K562 (cell line): ENCODE results near the gene TMEM131L.

Experiments
- CHD1 ChIP-seq: fragments of 200-600 bp; sonication (generic); IDR thresholded peaks from one replicate; pipeline ENCODE4 v1.6.1; 2012; ENCODE audit warnings: mild to moderate bottlenecking, moderate library complexity, low read length, inconsistent platforms
- CTCF ChIP-seq, 3 experiments: IDR thresholded peaks in 2 of 3; conservative IDR thresholded peaks in 1 of 3; 2 replicates each; pipeline ENCODE4 v1.5.1; 2011 to 2012; ENCODE audit warnings: low read length in 3 of 3, mild to moderate bottlenecking in 3 of 3, control low read depth in 2 of 3, improper control_type of control experiment in 1 of 3, inconsistent platforms in 1 of 3, low read depth in 1 of 3, mixed read lengths in 1 of 3, moderate library complexity in 1 of 3; ENCODE audit not compliant: insufficient read depth in 2 of 3
- E2F5 ChIP-seq: sonication (generic); formaldehyde crosslinking; IDR thresholded peaks from 2 replicates; pipeline ENCODE4 v1.8.0; 2022; ENCODE audit warnings: mild to moderate bottlenecking, missing genetic modification reagents
- EP300 ChIP-seq: IDR thresholded peaks from 2 replicates; pipeline ENCODE4 v1.6.1; 2012; ENCODE audit warnings: low read length, improper control_type of control experiment
- IRF2 ChIP-seq: sonication (generic); formaldehyde crosslinking; IDR thresholded peaks from 2 replicates; pipeline ENCODE4 v1.8.1; 2022; ENCODE audit warnings: mild to moderate bottlenecking, missing genetic modification reagents
- KDM5B ChIP-seq: fragments of 200-600 bp; sonication (generic); IDR thresholded peaks from 2 replicates; pipeline ENCODE4 v1.6.1; 2012; ENCODE audit warnings: low read depth, mild to moderate bottlenecking, moderate library complexity, low read length, control low read depth, inconsistent platforms; ENCODE audit not compliant: insufficient replicate concordance
- MXD1 ChIP-seq: fragments of 250-450 bp; sonication (Bioruptor Pico); IDR thresholded peaks from 2 replicates; pipeline ENCODE4 v1.8.0; 2021; ENCODE audit warnings: borderline replicate concordance, mild to moderate bottlenecking, moderate library complexity; ENCODE audit not compliant: poor library complexity, severe bottlenecking
- REST ChIP-seq, 2 experiments: fragments of 450-650 bp; formaldehyde crosslinking in 1 of 2; IDR thresholded peaks; 2 replicates each; pipeline versions ENCODE4 v1.4.0 to v1.6.1; 2014 to 2020; ENCODE audit warnings: mild to moderate bottlenecking in 2 of 2, borderline replicate concordance in 1 of 2, low read depth in 1 of 2
- TBP ChIP-seq: optimal IDR thresholded peaks from 2 replicates; pipeline ENCODE3; 2011; ENCODE audit warnings: low read depth, low read length, improper control_type of control experiment
- ZBTB1 ChIP-seq: sonication (generic); formaldehyde crosslinking; IDR thresholded peaks from 2 replicates; pipeline ENCODE4 v1.8.1; 2023; ENCODE audit warnings: missing genetic modification reagents, low read depth, mild to moderate bottlenecking, borderline replicate concordance
- ZNF324 ChIP-seq: fragments of 250-450 bp; sonication (Bioruptor Pico); IDR thresholded peaks from 2 replicates; pipeline ENCODE4 v1.4.0; 2020; ENCODE audit warnings: mild to moderate bottlenecking
- TF ChIP-seq, protein P1 (sequence below): fragments of 450-650 bp; IDR thresholded peaks from 2 replicates; pipeline ENCODE4 v1.6.1; 2016; ENCODE audit warnings: missing biosample characterization, missing genetic modification characterization
- TF ChIP-seq, protein P2 (sequence below), 2 experiments: IDR thresholded peaks; 2 replicates each; pipeline ENCODE4 v1.6.1; 2011; ENCODE audit warnings: borderline replicate concordance in 1 of 2, control low read depth in 1 of 2, low read depth in 1 of 2, low read length in 1 of 2, mild to moderate bottlenecking in 1 of 2, mixed read lengths in 1 of 2, moderate library complexity in 1 of 2; ENCODE audit not compliant: insufficient read depth in 1 of 2, insufficient read length in 1 of 2, poor library complexity in 1 of 2, severe bottlenecking in 1 of 2; ENCODE audit errors: extremely low read depth in 1 of 2

- no peak for TF ChIP-seq KDM5B
- peak; percentile 49 to 75 (median 50); a peak in 5 of 6 replicates for TF ChIP-seq CTCF (IDR thresholded peaks at IDR 0.05 in 2 of 3, conservative IDR thresholded peaks at IDR 0.05 in 1 of 3; ENCODE audit: insufficient read depth in 2 of 3, low read depth in 1 of 3, low read length in 3 of 3)
- TF ChIP-seq, protein P1, sequence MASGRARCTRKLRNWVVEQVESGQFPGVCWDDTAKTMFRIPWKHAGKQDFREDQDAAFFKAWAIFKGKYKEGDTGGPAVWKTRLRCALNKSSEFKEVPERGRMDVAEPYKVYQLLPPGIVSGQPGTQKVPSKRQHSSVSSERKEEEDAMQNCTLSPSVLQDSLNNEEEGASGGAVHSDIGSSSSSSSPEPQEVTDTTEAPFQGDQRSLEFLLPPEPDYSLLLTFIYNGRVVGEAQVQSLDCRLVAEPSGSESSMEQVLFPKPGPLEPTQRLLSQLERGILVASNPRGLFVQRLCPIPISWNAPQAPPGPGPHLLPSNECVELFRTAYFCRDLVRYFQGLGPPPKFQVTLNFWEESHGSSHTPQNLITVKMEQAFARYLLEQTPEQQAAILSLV (tag): no peak
- no peak for TF ChIP-seq E2F5
- TF ChIP-seq ZNF324 (CRISPR knock-in tag): no peak
- TF ChIP-seq EP300: no peak
- TF ChIP-seq REST (IDR thresholded peaks at IDR 0.05; ENCODE audit: borderline replicate concordance): peak; percentile 85
- no peak for TF ChIP-seq REST (CRISPR knock-in tag; IDR thresholded peaks at IDR 0.05; ENCODE audit: low read depth)
- TF ChIP-seq, protein P2, sequence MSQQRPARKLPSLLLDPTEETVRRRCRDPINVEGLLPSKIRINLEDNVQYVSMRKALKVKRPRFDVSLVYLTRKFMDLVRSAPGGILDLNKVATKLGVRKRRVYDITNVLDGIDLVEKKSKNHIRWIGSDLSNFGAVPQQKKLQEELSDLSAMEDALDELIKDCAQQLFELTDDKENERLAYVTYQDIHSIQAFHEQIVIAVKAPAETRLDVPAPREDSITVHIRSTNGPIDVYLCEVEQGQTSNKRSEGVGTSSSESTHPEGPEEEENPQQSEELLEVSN (IDR thresholded peaks at IDR 0.05; ENCODE audit: borderline replicate concordance in 1 of 2, extremely low read depth in 1 of 2, insufficient read depth in 1 of 2, insufficient read length in 1 of 2, low read depth in 1 of 2, low read length in 1 of 2, poor library complexity in 1 of 2, severe bottlenecking in 1 of 2): no peak
- no peak for TF ChIP-seq TBP
- TF ChIP-seq IRF2 (CRISPR knock-in tag): no peak
- TF ChIP-seq MXD1 (CRISPR knock-in tag): no peak
- no peak for TF ChIP-seq CHD1
- no peak for TF ChIP-seq ZBTB1 (CRISPR knock-in tag)
These were observed 108.0 kb downstream of the TMEM131L start for GRCh38 chr4:153573881-153574802.
